GM04503 (cell line): ENCODE results near the gene GGT5.
"Not testable (repeated sequence)": the region's sequence is repeated elsewhere in the genome, so short reads cannot be mapped to it uniquely, and the experiment has no call there.

Experiments used
- DNase-seq: peaks from one replicate; pipeline ENCODE4 v3.0.0-alpha.2; 2012; ENCODE audit warnings: low read depth

GGT5 gene

GRCh38 chr22:24232124-24232523 lies 12.8 kb downstream of the GGT5 start:
- DNase-seq: no peak

- DNase-seq: no peak
These were observed 13.2 kb downstream of the GGT5 start for GRCh38 chr22:24231706-24232105.

- DNase-seq: no peak
These were observed 13.8 kb downstream of the GGT5 start for GRCh38 chr22:24230911-24231656.

- DNase-seq: no peak
These were observed 18.9 kb downstream of the GGT5 start for GRCh38 chr22:24225951-24226350.

- DNase-seq: no peak
These were observed 19.8 kb downstream of the GGT5 start for GRCh38 chr22:24225044-24225601.

- no peak for DNase-seq
These were observed 20.4 kb downstream of the GGT5 start for GRCh38 chr22:24224468-24224867.

GRCh38 chr22:24219750-24220149 lies 25.1 kb downstream of the GGT5 start:
- DNase-seq: no peak

- DNase-seq: no peak
These were observed 27.5 kb downstream of the GGT5 start for GRCh38 chr22:24217384-24217783.

GRCh38 chr22:24216541-24217209 lies 28.2 kb downstream of the GGT5 start:
- DNase-seq: no peak

- DNase-seq: no peak
These were observed 30.2 kb downstream of the GGT5 start for GRCh38 chr22:24214467-24215285.

- DNase-seq: not testable (repeated sequence)
These were observed 31.8 kb downstream of the GGT5 start for GRCh38 chr22:24213111-24213510.

GRCh38 chr22:24211716-24212115 lies 33.2 kb downstream of the GGT5 start:
- DNase-seq: not testable (repeated sequence)

GRCh38 chr22:24210409-24210808 lies 34.5 kb downstream of the GGT5 start:
- DNase-seq: not testable (repeated sequence)

GRCh38 chr22:24209687-24210086 lies 35.2 kb downstream of the GGT5 start:
- DNase-seq: no peak

- DNase-seq: no peak
These were observed 35.9 kb downstream of the GGT5 start for GRCh38 chr22:24209016-24209415.

- peak; percentile 98 for DNase-seq
These were observed 36.7 kb downstream of the GGT5 start for GRCh38 chr22:24208012-24208749.

- DNase-seq: no peak
These were observed 37.4 kb downstream of the GGT5 start for GRCh38 chr22:24207264-24208011.

GRCh38 chr22:24206460-24207263 lies 38.2 kb downstream of the GGT5 start:
- not testable (repeated sequence) for DNase-seq

GRCh38 chr22:24205438-24206195 lies 39.3 kb downstream of the GGT5 start:
- no peak for DNase-seq
